Activated T-helper 1 cell treated with Interleukin-2 at 50 U/mL for 16 hours (primary cell): Measurements from ENCODE around the gene ADAMTS18.
"Not testable (repeated sequence)": the region's sequence is repeated elsewhere in the genome, so short reads cannot be mapped to it uniquely, and the experiment has no call there.

Source experiments
- DNase-seq: peaks from one replicate; pipeline ENCODE4 v3.0.0-alpha.2; 2020; ENCODE audit warnings: low read depth

The ADAMTS18 gene, protein sequence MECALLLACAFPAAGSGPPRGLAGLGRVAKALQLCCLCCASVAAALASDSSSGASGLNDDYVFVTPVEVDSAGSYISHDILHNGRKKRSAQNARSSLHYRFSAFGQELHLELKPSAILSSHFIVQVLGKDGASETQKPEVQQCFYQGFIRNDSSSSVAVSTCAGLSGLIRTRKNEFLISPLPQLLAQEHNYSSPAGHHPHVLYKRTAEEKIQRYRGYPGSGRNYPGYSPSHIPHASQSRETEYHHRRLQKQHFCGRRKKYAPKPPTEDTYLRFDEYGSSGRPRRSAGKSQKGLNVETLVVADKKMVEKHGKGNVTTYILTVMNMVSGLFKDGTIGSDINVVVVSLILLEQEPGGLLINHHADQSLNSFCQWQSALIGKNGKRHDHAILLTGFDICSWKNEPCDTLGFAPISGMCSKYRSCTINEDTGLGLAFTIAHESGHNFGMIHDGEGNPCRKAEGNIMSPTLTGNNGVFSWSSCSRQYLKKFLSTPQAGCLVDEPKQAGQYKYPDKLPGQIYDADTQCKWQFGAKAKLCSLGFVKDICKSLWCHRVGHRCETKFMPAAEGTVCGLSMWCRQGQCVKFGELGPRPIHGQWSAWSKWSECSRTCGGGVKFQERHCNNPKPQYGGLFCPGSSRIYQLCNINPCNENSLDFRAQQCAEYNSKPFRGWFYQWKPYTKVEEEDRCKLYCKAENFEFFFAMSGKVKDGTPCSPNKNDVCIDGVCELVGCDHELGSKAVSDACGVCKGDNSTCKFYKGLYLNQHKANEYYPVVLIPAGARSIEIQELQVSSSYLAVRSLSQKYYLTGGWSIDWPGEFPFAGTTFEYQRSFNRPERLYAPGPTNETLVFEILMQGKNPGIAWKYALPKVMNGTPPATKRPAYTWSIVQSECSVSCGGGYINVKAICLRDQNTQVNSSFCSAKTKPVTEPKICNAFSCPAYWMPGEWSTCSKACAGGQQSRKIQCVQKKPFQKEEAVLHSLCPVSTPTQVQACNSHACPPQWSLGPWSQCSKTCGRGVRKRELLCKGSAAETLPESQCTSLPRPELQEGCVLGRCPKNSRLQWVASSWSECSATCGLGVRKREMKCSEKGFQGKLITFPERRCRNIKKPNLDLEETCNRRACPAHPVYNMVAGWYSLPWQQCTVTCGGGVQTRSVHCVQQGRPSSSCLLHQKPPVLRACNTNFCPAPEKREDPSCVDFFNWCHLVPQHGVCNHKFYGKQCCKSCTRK (N-terminal part only)

DNA sequence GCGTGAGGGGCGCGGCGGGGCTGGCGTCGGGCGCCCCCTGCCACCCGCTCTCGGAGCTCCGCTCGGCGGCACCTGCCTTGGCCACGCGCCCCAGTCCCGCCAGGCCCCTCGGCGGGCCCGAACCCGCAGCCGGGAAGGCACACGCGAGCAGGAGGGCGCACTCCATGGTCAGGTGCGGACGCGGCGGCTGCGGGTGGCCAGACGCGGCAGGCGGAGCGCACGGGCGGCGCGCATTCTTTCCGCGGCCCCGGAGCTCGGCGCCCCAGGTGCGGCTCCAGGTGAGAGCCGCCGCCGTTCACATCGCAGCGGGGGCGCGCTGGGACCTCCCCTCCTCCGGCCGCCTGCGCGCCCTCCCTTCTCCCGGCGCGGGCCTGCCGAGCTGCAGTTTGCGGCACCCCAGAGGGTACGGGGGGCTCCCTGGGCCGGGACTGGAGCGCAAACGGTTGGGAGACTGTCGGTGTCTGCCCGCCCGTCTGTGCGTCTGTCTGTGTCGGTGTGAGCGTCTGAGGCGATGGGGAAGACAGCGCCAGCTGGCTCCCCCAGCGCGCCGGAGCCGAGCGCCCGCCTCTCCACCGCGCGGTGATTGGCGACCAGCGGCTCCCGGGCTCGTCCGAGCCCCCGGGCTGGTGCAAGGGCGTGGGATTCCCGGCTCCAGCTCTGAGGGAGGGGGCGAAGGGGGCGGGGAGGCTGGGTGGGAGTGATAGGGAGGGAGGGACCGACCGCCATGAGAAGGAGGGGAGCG, at the start of gene ADAMTS18:
ADAMTS18 (minus strand) TSS at position 505 of the 742 bp plus-strand sequence; CDS start at position 166, 339 bp downstream.
- no peak for DNase-seq

DNA sequence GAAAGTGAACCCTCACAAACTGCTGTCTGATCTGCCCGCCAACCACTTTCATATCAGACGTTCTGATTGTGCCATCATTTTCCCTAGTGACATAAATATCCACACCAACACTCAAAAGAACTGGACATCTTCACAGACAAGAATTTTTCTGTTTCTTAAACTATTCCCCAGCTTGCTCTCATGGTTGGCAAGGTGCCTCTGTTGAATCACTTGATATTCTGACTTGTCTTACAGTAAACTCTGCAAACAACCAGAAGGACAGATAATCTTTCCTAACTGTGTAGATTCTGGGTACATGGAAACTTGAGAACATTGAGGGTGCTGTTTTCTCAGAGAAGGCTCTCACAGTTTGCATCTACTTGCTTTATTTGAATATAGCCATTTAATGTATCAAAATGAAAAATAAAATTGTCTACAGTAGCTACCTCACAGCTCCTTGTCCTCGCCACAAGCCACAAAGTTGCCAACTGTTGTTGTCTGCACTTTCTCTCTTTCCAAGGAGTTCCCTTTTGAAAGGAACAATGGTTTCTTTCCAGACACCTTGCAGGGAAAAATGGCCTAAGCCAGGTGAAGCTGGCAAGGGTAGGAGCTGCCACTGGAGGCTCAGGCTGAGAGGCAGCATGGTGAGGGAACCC, 46.0 kb upstream of the ADAMTS18 start:
- DNase-seq: no peak

DNA sequence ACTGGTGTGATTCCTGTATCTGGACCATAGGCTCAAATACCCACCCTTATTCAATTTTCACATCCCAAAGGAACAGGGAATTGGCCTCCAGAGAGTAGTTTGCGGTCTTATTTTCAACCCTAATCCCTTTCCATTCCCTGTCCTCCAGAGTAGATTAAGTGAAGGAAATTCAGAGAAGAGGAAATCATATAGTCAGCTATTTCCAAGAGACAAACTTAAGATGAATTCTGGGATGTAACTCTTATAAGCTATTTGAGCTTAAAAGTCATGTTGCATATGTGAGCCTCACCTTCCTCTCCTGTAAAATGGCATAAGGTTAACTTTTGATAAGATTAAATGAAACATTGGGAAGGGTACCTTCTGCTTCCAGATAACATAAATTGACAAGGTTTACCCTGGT, 37.4 kb upstream of the ADAMTS18 start:
- no peak for DNase-seq

GRCh38 chr16:77470851-77471250, 36.0 kb upstream of the ADAMTS18 start:
- DNase-seq: no peak

- no peak for DNase-seq
Observed at GRCh38 chr16:77469634-77470033, 34.8 kb upstream of the ADAMTS18 start.

- no peak for DNase-seq
Observed at GRCh38 chr16:77468831-77469230, 34.0 kb upstream of the ADAMTS18 start.

DNA sequence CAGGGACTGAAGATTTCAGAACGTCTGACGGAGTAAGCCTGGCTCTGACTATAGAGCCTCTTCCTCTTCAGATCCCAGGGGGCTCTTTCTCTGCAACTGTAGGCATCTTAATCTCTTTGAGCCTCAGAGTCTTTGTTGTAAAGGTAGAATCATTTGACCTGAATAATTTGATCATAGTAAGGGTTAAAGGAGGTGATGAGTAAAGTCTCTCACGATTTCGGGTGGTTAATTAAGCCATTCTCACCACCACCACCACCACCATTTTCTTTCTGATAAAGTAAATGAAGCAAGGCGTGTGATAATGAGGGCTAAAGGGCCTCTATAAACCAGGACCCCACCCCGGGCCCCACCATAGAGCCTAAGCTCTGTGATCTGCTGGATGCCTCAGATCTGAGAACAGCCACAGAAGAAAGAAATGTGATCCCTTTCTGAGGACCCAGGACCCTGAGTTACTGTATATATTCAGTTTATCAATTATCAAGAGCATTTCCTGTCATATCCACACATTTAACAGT, 33.0 kb upstream of the ADAMTS18 start:
- no peak for DNase-seq

GRCh38 chr16:77463659-77464058, 28.8 kb upstream of the ADAMTS18 start:
- DNase-seq: not testable (repeated sequence)

DNA sequence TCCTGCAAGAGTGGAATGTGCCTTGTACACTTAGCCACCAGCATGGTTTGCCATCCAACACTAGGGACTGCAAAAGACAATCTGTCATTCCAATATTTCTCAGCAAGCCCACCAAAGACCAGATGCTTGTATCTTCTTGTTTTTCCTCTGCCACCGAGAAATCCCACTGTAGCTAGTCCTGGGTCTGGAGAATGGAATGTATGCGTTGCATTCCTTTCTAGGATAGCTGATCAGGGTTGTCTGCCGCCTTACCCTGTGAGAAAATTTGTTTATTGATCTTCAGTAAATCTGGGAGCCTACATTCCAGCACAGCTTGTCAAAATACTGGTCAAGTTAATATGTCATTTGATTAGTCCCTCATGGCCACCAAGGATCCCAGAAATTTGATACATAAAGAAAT, 28.1 kb upstream of the ADAMTS18 start:
- no peak for DNase-seq

GRCh38 chr16:77459534-77460254, 24.9 kb upstream of the ADAMTS18 start:
- no peak for DNase-seq

GRCh38 chr16:77457046-77457445, 22.2 kb upstream of the ADAMTS18 start:
- no peak for DNase-seq

DNA sequence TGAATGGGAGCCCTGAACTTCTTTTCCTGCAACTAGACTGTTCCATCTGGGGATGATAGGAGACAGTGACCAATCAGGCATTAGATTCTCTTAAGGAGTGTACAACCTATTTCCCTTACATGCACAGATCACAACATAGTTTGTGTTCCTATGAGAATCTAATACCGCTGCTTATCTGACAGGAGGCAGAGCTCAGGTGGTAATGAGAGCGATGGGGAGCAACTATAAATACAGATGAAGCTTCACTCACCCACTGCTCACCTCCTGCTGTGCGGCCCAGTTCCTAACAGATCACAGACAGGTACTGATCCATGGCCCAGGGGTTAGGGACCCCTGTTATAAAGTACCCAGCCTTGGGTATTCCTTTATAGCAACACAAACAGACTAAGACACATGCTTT, 17.4 kb upstream of the ADAMTS18 start:
- DNase-seq: no peak

GRCh38 chr16:77450790-77451487, 16.1 kb upstream of the ADAMTS18 start:
- no peak for DNase-seq

GRCh38 chr16:77449208-77449607, 14.4 kb upstream of the ADAMTS18 start:
- DNase-seq: no peak

DNA sequence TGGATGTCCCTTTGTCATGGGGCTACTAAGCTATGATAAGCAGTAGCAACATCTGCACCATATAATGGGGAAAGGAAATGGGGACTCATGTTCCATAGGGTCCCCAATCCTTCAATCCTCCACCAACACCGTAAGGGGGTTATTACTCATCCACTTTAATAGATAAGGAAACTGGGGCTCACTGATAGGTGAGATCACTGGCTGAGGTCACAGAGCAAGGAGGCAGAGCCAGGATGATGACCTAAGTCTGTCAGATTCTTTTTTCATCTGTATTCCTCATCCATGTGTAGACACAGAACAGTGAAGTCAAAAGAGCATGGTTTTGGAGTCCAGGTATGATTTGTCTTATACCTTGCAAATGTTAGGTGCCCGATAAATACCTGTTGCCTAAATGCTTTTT, 10.5 kb upstream of the ADAMTS18 start:
- no peak for DNase-seq

- DNase-seq: no peak
Observed at GRCh38 chr16:77444147-77444460, 9.3 kb upstream of the ADAMTS18 start.

- no peak for DNase-seq
Observed at GRCh38 chr16:77443357-77444146, 8.7 kb upstream of the ADAMTS18 start.

GRCh38 chr16:77442078-77442477, 7.2 kb upstream of the ADAMTS18 start:
- no peak for DNase-seq

DNA sequence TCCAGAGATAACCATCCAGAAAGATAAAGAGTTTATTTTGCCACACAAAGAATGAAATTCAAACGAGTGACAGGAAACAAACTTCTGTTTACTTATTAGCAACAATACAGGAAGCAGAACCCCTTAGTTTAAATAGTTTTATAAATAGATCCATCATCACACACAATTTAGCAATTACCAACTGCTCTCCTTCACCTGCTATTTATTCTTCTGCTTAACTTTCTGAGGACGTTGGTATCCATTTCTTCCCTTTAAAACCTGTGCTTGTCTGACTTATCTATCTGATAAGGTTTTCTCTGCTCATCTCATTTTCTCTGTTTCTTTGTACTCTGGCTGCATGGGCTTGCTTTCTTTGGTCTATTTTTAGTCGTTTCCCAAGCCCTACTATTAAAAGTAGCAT, 4.3 kb upstream of the ADAMTS18 start:
- no peak for DNase-seq
